ENCODE data around the gene COL8A1.

DNA sequence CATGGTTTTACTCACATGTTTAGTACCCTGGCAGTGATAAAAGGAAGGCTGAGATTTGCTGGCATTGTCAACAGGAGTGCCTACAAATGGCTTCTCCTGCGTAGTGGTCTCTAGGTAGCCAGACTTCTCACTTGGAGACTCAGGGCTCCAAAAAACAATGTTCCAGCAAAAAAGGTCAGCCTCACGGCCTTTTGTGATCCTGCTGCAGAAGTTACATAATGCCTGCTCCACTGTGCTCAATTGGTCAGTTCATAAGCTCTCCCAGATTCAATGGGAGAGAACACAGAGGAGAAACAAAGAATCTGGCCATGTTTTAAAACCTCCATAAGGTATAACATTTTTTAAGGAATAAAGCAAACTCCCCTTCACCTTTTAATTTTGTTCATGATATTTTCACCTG, 103.2 kb downstream of the COL8A1 start:
- TF ChIP-seq, protein P1, sequence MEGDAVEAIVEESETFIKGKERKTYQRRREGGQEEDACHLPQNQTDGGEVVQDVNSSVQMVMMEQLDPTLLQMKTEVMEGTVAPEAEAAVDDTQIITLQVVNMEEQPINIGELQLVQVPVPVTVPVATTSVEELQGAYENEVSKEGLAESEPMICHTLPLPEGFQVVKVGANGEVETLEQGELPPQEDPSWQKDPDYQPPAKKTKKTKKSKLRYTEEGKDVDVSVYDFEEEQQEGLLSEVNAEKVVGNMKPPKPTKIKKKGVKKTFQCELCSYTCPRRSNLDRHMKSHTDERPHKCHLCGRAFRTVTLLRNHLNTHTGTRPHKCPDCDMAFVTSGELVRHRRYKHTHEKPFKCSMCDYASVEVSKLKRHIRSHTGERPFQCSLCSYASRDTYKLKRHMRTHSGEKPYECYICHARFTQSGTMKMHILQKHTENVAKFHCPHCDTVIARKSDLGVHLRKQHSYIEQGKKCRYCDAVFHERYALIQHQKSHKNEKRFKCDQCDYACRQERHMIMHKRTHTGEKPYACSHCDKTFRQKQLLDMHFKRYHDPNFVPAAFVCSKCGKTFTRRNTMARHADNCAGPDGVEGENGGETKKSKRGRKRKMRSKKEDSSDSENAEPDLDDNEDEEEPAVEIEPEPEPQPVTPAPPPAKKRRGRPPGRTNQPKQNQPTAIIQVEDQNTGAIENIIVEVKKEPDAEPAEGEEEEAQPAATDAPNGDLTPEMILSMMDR (IDR thresholded peaks at IDR 0.05; ENCODE audit: low read length): no peak
- no peak for TF ChIP-seq EZH2 (optimal IDR thresholded peaks at IDR 0.05; ENCODE audit: low read depth, low read length)
